ENCODE measurements around the gene ARV1.
"Not testable (repeated sequence)": the region's sequence is repeated elsewhere in the genome, so short reads cannot be mapped to it uniquely, and the experiment has no call there.

DNA sequence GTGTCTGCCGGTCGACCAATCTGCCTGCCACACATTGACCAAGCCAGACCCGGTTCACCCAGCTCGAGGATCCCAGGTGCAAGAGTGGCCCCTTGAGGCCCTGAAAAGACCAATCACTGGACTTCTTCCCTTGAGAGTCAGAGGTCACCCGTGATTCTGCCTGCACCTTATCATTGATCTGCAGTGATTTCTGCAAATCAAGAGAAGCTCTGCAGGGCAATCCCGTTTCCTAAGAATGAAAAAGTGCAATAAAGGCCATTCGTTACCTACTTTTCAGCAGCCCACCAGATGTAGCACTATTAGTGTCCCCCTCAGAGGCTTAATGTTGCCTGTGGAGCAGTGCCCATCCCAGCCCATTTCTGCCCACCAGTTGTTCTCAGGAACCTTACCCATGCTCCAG lies 43.6 kb downstream of the ARV1 start:
- TF ChIP-seq, protein P1, sequence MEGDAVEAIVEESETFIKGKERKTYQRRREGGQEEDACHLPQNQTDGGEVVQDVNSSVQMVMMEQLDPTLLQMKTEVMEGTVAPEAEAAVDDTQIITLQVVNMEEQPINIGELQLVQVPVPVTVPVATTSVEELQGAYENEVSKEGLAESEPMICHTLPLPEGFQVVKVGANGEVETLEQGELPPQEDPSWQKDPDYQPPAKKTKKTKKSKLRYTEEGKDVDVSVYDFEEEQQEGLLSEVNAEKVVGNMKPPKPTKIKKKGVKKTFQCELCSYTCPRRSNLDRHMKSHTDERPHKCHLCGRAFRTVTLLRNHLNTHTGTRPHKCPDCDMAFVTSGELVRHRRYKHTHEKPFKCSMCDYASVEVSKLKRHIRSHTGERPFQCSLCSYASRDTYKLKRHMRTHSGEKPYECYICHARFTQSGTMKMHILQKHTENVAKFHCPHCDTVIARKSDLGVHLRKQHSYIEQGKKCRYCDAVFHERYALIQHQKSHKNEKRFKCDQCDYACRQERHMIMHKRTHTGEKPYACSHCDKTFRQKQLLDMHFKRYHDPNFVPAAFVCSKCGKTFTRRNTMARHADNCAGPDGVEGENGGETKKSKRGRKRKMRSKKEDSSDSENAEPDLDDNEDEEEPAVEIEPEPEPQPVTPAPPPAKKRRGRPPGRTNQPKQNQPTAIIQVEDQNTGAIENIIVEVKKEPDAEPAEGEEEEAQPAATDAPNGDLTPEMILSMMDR (conservative IDR thresholded peaks at IDR 0.05 in 1 of 2, IDR thresholded peaks at IDR 0.05 in 1 of 2; ENCODE audit: low read depth in 1 of 2, low read length in 2 of 2), result not testable (repeated sequence)
- not testable (repeated sequence) for TF ChIP-seq EZH2 (IDR thresholded peaks at IDR 0.05; ENCODE audit: low read length, missing control alignments)
